ENCODE results near the gene LCE1C. TPM values are rescaled to one million over a fixed set of nuclear protein-coding genes. Genes with fewer than 3 reads are reported as not detected.

The LCE1C gene
- total RNA-seq, 2 donors from 2014 or later: not detected

GRCh38 chr1:152823294-152823693 lies 16.8 kb upstream of the LCE1C start:
- Histone ChIP-seq H3K4me1 (no peaks in the 10 kb centered on the region), H3K36me3 (no peaks in the 10 kb centered on the region), H3K27ac (no peak overlapping the region), H3K4me3 (no peak overlapping the region), H3K9me3 (no peaks in the 10 kb centered on the region), H3K27me3 (no peaks in the 10 kb centered on the region)
- no peak for TF ChIP-seq CTCF (IDR thresholded peaks at IDR 0.05)
- DNase-seq (ENCODE audit: low spot score): no peak

GRCh38 chr1:152817309-152817708 lies 10.9 kb upstream of the LCE1C start:
- TF ChIP-seq CTCF (IDR thresholded peaks at IDR 0.05): no peak
- Histone ChIP-seq H3K9me3 (no peaks in the 10 kb centered on the region), H3K27me3 (no peaks in the 10 kb centered on the region), H3K4me3 (no peak overlapping the region), H3K27ac (no peak overlapping the region), H3K4me1 (no peaks in the 10 kb centered on the region), H3K36me3 (no peaks in the 10 kb centered on the region)
- DNase-seq (ENCODE audit: low spot score): no peak

GRCh38 chr1:152811671-152812070 lies 5.2 kb upstream of the LCE1C start, which contains the start of gene LCE1B:
TSS of gene LCE1B (plus strand) at chr1:152811971. CDS start at chr1:152812447, 476 bp downstream.
- Histone ChIP-seq H3K9me3 (no peaks in the 10 kb centered on the region), H3K4me1 (no peaks in the 10 kb centered on the region), H3K27ac (no peak within 1 kb of the TSS), H3K4me3 (no peak within 1 kb of the TSS), H3K27me3 (no peaks in the 10 kb centered on the region), H3K36me3 (no peaks in the 10 kb centered on the region)
- TF ChIP-seq CTCF (IDR thresholded peaks at IDR 0.05): no peak
- no peak for DNase-seq (ENCODE audit: low spot score)

GRCh38 chr1:152811050-152811449 lies 4.6 kb upstream of the LCE1C start:
- H3K36me3 ChIP-seq: no peaks in the 10 kb centered on the region
- no peak overlapping the region for H3K27ac ChIP-seq
- no peaks in the 10 kb centered on the region for H3K27me3 ChIP-seq
- H3K4me1 ChIP-seq: no peaks in the 10 kb centered on the region
- no peaks in the 10 kb centered on the region for H3K9me3 ChIP-seq
- DNase-seq (ENCODE audit: low spot score): no peak
- H3K4me3 ChIP-seq: no peak overlapping the region
- TF ChIP-seq CTCF (IDR thresholded peaks at IDR 0.05): no peak

- H3K36me3 ChIP-seq: no peaks in the 10 kb centered on the region
- DNase-seq (ENCODE audit: low spot score): no peak
- no peak for TF ChIP-seq CTCF (IDR thresholded peaks at IDR 0.05)
- no peak overlapping the region for H3K27ac ChIP-seq
- H3K9me3 ChIP-seq: no peaks in the 10 kb centered on the region
- no peak overlapping the region for H3K4me3 ChIP-seq
- no peaks in the 10 kb centered on the region for H3K4me1 ChIP-seq
- no peaks in the 10 kb centered on the region for H3K27me3 ChIP-seq
Observed at GRCh38 chr1:152801333-152801732, 5.1 kb downstream of the LCE1C start.

GRCh38 chr1:152796421-152796820 lies 10.0 kb downstream of the LCE1C start, which contains the start of gene LCE1D:
TSS of gene LCE1D (plus strand) at chr1:152796721. CDS start at chr1:152797795, 1,074 bp downstream.
- Histone ChIP-seq H3K27me3 (no peaks in the 10 kb centered on the region), H3K36me3 (no peaks in the 10 kb centered on the region), H3K27ac (no peak within 1 kb of the TSS), H3K4me3 (no peak within 1 kb of the TSS), H3K9me3 (no peaks in the 10 kb centered on the region), H3K4me1 (no peaks in the 10 kb centered on the region)
- no peak for DNase-seq (ENCODE audit: low spot score)
- no peak for TF ChIP-seq CTCF (IDR thresholded peaks at IDR 0.05)
